T-helper 2 cell (primary cell): Measurements from ENCODE around the gene PDK3.

Experiments
- DNase-seq, 5 experiments: peaks; one replicate each; pipeline versions ENCODE4 v3.0.0 to v3.0.0-alpha.2; 2012 to 2022

The PDK3 gene

GRCh38 chrX:24563291-24564010, 98.4 kb downstream of the PDK3 start:
- DNase-seq = no peak

- DNase-seq = no peak
Measured at GRCh38 chrX:24566240-24566639, 101.2 kb downstream of the PDK3 start.

DNA sequence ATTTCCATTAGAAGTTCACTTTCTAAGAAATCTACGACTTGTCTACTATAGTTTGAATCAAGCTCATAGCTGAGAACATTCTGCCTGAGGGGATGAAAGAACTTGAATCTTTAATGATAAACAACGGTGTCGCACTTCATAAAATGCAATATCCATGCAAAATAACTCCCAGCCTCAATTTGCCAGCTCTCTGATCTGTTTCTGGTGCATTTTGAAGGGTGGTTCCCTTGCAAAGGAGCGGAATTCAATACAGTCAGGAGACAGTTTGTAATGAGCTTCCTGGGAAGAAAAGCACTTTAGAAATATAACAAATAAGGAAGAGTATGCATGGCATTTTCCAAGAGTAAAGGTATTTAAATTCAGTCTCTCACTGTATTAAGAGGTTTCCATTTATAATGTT, 102.1 kb downstream of the PDK3 start:
- no peak for DNase-seq

GRCh38 chrX:24574743-24575142, 109.7 kb downstream of the PDK3 start:
- DNase-seq = peak in 1 of 5 experiments; percentile 16

GRCh38 chrX:24575496-24575895, 110.4 kb downstream of the PDK3 start:
- no peak for DNase-seq

GRCh38 chrX:24577091-24577490, 112.0 kb downstream of the PDK3 start:
- no peak for DNase-seq
